Measurements from ENCODE around the gene SFMBT2.

Gene SFMBT2

DNA sequence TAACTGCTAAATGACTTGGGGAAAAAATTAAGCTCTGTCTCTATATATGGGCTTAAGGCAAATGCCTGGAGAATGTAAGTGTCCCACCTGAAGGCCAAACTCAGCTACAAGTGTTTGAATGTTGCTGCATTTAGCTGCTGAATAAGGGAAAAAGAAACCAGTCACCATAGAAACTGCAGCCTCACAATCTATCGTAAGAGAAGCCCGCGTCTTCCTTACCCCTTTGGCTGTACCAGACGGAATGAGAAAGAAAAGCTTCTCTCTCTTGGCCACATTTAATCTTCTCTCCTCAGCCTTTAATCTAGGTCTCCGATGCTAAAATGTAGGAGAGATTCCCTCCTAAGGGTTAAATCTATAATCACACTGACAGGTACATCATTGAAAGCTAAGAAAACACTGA, 147.2 kb downstream of the SFMBT2 start:
- Histone ChIP-seq H3K4me1 (ENCODE audit: control insufficient read depth, insufficient read depth, low read length) (peaks cover 21% of the 10 kb centered on the region), H3K27me3 (ENCODE audit: control insufficient read depth in 1 of 2, insufficient read depth in 2 of 2, low read length in 2 of 2) (no peaks in the 10 kb centered on the region), H3K4me3 (ENCODE audit: low read length in 2 of 2) (no peak overlapping the region), H3K36me3 (ENCODE audit: control insufficient read depth in 2 of 2, insufficient read depth in 2 of 2, low read length in 2 of 2) (no peaks in the 10 kb centered on the region), H3K9ac (ENCODE audit: low read length in 2 of 2) (no peak overlapping the region), H3K9me3 (ENCODE audit: control insufficient read depth in 2 of 2, low read length in 2 of 2) (no peaks in the 10 kb centered on the region), H3K27ac (ENCODE audit: low read length) (no peak overlapping the region)

DNA sequence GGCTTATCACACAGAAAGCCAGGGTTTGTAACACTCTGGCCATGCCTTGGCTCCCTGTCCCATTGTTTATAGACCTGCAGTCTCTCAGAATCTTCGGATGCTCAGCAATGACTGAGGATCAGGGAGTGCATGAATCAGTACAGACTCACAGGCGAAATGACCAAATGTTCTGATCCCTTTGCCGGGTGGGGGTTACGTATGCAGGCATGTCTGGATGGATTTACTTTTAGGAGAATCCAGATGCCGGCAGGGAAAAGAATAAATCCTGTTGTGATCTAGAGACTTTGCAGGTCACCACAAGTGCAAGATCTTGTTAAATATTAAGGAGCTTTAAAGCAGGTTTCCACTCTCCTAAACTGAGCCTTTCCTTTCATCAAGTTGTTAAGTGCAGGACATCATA, 149.5 kb downstream of the SFMBT2 start:
- peaks cover 21% of the 10 kb centered on the region for H3K4me1 ChIP-seq (ENCODE audit: control insufficient read depth, insufficient read depth, low read length)

DNA sequence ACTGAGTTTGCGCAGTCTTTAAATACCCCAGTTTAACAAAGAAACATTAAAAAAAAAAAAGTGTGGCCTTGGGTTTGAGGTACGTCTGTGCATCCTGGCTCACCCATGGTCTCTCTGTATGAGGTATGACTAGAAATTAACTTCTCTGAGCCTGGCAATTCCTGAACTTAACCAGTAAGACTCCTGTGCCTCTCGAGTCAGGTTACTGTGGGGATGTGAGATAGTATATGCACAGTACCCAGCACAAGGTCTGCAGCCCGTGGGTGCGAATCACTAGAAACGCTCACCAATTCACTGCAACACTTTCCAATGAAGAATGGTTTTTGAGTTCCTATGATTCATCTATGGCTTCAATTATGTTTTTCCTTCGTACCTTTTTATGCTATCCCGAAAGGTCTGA, 149.9 kb downstream of the SFMBT2 start:
- Histone ChIP-seq H3K36me3 (ENCODE audit: control insufficient read depth in 2 of 2, insufficient read depth in 2 of 2, low read length in 2 of 2) (no peaks in the 10 kb centered on the region), H3K9ac (ENCODE audit: low read length in 2 of 2) (peak overlapping the region in 1 of 2 donors; percentile 3), H3K27me3 (ENCODE audit: control insufficient read depth in 1 of 2, insufficient read depth in 2 of 2, low read length in 2 of 2) (no peaks in the 10 kb centered on the region), H3K4me3 (ENCODE audit: low read length in 2 of 2) (peak overlapping the region in 1 of 2 donors; percentile 30), H3K4me1 (ENCODE audit: control insufficient read depth, insufficient read depth, low read length) (peaks cover 21% of the 10 kb centered on the region), H3K27ac (ENCODE audit: low read length) (peak overlapping the region; percentile 46), H3K9me3 (ENCODE audit: control insufficient read depth in 2 of 2, low read length in 2 of 2) (no peaks in the 10 kb centered on the region)

More for the DNA sequence above, 149.5 kb downstream of the SFMBT2 start:
- H3K27me3 ChIP-seq (ENCODE audit: control insufficient read depth in 1 of 2, insufficient read depth in 2 of 2, low read length in 2 of 2), result no peaks in the 10 kb centered on the region
- peak overlapping the region in 1 of 2 donors; percentile 3 for H3K9ac ChIP-seq (ENCODE audit: low read length in 2 of 2)
- no peaks in the 10 kb centered on the region for H3K9me3 ChIP-seq (ENCODE audit: control insufficient read depth in 2 of 2, low read length in 2 of 2)
- peak overlapping the region; percentile 46 for H3K27ac ChIP-seq (ENCODE audit: low read length)
- no peak overlapping the region for H3K4me3 ChIP-seq (ENCODE audit: low read length in 2 of 2)
- H3K36me3 ChIP-seq (ENCODE audit: control insufficient read depth in 2 of 2, insufficient read depth in 2 of 2, low read length in 2 of 2), result no peaks in the 10 kb centered on the region

DNA sequence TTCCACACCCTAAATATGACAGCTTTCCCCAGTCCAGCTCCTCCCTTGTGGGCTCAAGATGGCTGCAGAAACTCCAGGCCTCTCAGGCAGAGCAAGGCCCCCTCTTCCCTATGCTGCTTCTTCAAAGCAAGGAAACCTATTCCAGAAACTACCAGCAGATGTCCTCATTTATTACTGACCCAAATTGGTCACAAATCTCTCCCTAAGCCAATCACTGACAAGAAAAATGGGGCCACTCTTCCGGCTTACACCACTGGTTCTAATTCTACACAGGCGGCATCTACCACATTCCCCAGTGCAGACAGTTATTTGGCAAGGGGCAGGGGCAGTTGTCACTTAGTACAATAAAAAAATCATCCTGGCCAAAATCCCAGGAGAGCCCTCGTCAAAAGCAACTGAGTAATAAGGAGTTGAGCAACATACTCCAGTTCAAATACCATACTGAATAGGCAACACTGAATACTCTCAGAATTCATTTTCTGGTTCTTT, 150.4 kb downstream of the SFMBT2 start:
- H3K9ac ChIP-seq (ENCODE audit: low read length in 2 of 2), result no peak overlapping the region
- H3K9me3 ChIP-seq (ENCODE audit: control insufficient read depth in 2 of 2, low read length in 2 of 2), result no peaks in the 10 kb centered on the region
- H3K27me3 ChIP-seq (ENCODE audit: control insufficient read depth in 1 of 2, insufficient read depth in 2 of 2, low read length in 2 of 2), result no peaks in the 10 kb centered on the region
- peak overlapping the region; percentile 46 for H3K27ac ChIP-seq (ENCODE audit: low read length)
- peak overlapping the region in 1 of 2 donors; percentile 30 for H3K4me3 ChIP-seq (ENCODE audit: low read length in 2 of 2)
- no peaks in the 10 kb centered on the region for H3K36me3 ChIP-seq (ENCODE audit: control insufficient read depth in 2 of 2, insufficient read depth in 2 of 2, low read length in 2 of 2)
- H3K4me1 ChIP-seq (ENCODE audit: control insufficient read depth, insufficient read depth, low read length), result peaks cover 18% of the 10 kb centered on the region

DNA sequence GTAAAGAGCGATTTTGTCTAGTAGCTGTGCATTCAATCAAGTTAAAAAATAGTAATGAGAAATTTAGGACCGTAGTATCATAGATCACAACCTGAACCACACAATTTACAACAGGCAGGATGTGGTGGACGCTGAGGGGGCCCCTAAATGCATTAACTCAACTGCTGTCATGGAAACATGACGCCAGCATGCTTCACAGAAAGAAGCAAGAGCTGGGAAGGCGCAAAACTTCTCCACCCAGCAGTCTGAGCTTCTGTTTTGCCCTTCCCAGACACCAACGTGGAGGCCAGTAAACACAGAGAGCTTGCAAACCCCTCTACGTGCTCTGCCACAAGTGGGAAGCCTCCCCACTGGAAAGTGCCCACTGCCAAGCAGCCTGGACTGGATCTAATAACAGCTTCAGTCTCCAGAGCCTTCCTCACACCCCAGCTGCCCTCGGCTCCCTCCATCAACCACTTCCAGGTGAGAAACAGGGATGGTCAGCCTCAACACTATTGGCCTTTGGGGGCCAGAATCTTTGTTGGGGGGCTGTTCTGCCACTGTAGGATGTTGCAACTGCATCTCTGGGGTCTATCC, 151.8 kb downstream of the SFMBT2 start:
- Histone ChIP-seq H3K4me1 (ENCODE audit: control insufficient read depth, insufficient read depth, low read length) (peaks cover 13% of the 10 kb centered on the region), H3K27me3 (ENCODE audit: control insufficient read depth in 1 of 2, insufficient read depth in 2 of 2, low read length in 2 of 2) (no peaks in the 10 kb centered on the region), H3K9ac (ENCODE audit: low read length in 2 of 2) (no peak overlapping the region)

DNA sequence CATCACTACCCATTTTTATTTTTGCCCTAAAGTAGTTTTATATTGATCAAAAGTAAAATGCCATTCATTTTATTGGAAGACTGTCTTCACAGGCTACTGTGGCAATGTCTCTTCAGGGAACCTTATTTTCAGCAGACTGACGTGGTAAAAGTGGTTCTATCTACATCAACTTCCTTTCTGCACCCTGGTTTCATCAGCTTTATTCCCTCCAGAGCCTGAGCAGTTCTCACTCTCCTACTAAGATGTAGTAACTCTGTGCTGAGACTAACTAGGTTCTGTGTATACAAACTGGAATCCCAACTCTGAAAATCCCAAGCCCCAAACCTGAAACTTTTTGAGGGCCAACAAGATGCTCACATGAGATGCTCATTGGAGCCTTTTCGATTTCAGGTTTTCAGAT, 155.3 kb downstream of the SFMBT2 start:
- Histone ChIP-seq H3K27me3 (ENCODE audit: control insufficient read depth in 1 of 2, insufficient read depth in 2 of 2, low read length in 2 of 2) (no peaks in the 10 kb centered on the region), H3K4me3 (ENCODE audit: low read length in 2 of 2) (no peak overlapping the region), H3K27ac (ENCODE audit: low read length) (no peak overlapping the region), H3K36me3 (ENCODE audit: control insufficient read depth in 2 of 2, insufficient read depth in 2 of 2, low read length in 2 of 2) (peaks cover 0 to 2% of the 10 kb centered on the region in 2 donors), H3K9ac (ENCODE audit: low read length in 2 of 2) (no peak overlapping the region), H3K9me3 (ENCODE audit: control insufficient read depth in 2 of 2, low read length in 2 of 2) (no peaks in the 10 kb centered on the region), H3K4me1 (ENCODE audit: control insufficient read depth, insufficient read depth, low read length) (peaks cover 8% of the 10 kb centered on the region)

More for the DNA sequence above, 151.8 kb downstream of the SFMBT2 start:
- Histone ChIP-seq H3K27ac (ENCODE audit: low read length) (peak overlapping the region; percentile 37), H3K36me3 (ENCODE audit: control insufficient read depth in 2 of 2, insufficient read depth in 2 of 2, low read length in 2 of 2) (no peaks in the 10 kb centered on the region), H3K9me3 (ENCODE audit: control insufficient read depth in 2 of 2, low read length in 2 of 2) (no peaks in the 10 kb centered on the region), H3K4me3 (ENCODE audit: low read length in 2 of 2) (no peak overlapping the region)

DNA sequence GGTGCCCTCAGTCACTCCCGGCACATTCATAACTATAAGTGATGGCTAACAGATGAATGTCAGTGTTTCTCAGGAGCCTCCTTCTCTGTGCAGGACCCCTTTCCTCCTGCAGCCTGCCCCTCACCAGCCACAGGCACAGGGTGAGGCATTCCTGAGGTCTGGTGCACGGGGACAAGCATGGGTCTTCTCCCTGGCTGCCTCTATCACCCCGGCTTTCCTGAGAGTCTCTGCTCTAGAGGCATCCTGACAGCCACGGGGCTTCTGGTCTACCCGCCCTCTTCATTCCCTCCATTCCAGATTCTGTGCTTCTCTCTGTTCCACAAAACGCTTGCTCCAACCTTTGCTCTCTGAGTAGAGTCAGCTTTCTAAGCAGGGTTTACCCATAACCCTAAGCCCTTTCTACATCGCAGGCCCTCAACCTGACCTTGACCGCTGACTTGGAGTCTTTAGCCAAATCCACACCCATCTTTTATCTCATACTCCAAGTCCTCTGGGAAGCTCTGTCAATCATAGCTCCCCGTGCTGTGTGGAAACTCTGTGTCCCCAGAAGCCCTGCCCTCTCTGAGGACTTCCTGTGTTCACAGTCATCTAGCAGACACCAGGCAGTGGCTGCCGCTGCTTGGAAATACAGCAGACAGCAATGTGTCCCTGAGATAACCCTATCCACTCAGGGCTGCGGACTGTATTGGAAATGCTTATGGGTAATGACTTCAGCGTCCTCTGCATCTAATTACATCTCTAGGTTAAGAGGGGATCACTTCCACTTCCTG, 159.0 kb downstream of the SFMBT2 start:
- no peak overlapping the region for H3K4me3 ChIP-seq (ENCODE audit: low read length in 2 of 2)
- H3K9ac ChIP-seq (ENCODE audit: low read length in 2 of 2), result no peak overlapping the region
- no peaks in the 10 kb centered on the region for H3K9me3 ChIP-seq (ENCODE audit: control insufficient read depth in 2 of 2, low read length in 2 of 2)
- H3K27me3 ChIP-seq (ENCODE audit: control insufficient read depth in 1 of 2, insufficient read depth in 2 of 2, low read length in 2 of 2), result no peaks in the 10 kb centered on the region
- no peak overlapping the region for H3K27ac ChIP-seq (ENCODE audit: low read length)
- H3K4me1 ChIP-seq (ENCODE audit: control insufficient read depth, insufficient read depth, low read length), result no peaks in the 10 kb centered on the region
- peaks cover 0 to 2% of the 10 kb centered on the region in 2 donors for H3K36me3 ChIP-seq (ENCODE audit: control insufficient read depth in 2 of 2, insufficient read depth in 2 of 2, low read length in 2 of 2)

DNA sequence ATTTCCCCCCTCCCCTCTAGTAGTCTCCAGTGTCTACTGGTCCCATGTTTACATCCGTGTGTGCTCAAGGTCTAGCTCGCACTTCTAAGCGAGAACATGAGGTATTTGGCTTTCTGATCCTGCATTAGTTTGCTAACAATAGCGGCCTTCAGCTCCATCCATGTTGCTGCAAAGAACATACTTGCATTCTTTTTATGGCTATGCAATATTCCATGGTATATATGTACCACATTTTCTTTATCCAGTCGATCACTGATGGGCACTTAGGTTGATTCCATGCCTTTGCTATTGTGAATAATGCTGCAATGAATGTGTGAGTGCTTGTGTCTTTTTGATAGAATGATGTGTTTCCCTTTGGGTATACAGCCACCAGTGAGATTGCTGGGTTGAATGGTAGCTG, 160.6 kb downstream of the SFMBT2 start:
- Histone ChIP-seq H3K9me3 (ENCODE audit: control insufficient read depth in 2 of 2, low read length in 2 of 2) (no peaks in the 10 kb centered on the region), H3K36me3 (ENCODE audit: control insufficient read depth in 2 of 2, insufficient read depth in 2 of 2, low read length in 2 of 2) (peaks cover 0 to 6% of the 10 kb centered on the region in 2 donors), H3K9ac (ENCODE audit: low read length in 2 of 2) (no peak overlapping the region), H3K4me1 (ENCODE audit: control insufficient read depth, insufficient read depth, low read length) (no peaks in the 10 kb centered on the region), H3K4me3 (ENCODE audit: low read length in 2 of 2) (no peak overlapping the region), H3K27me3 (ENCODE audit: control insufficient read depth in 1 of 2, insufficient read depth in 2 of 2, low read length in 2 of 2) (no peaks in the 10 kb centered on the region), H3K27ac (ENCODE audit: low read length) (no peak overlapping the region)

DNA sequence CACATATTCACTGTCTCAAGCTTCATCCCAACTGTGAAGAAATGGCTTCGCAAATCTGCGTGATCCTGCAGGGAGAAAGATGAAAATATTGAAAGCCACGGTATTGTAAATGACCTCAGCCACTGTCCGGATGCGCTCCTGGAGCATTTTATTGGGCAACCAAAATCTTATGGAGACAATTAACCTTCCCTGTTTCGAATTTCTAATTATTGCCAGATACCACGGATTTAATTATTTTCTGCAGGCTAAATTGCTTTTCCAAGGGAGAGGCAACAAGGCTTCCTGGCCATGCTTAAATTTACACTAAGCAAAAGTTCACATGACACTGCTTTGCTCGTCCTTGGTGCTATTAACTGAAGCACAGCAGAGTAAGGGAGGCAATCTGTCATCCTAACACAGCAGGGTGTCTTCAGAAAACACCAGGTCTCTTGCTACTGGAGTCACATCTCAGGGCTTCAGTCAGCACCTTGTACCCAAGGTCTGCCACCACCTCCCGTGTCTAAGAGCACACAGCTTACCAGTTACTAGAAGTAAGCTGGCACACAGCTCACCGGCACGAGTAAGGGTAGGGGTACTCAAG, 162.2 kb downstream of the SFMBT2 start:
- Histone ChIP-seq H3K4me1 (ENCODE audit: control insufficient read depth, insufficient read depth, low read length) (no peaks in the 10 kb centered on the region), H3K9ac (ENCODE audit: low read length in 2 of 2) (no peak overlapping the region), H3K9me3 (ENCODE audit: control insufficient read depth in 2 of 2, low read length in 2 of 2) (no peaks in the 10 kb centered on the region), H3K36me3 (ENCODE audit: control insufficient read depth in 2 of 2, insufficient read depth in 2 of 2, low read length in 2 of 2) (peaks cover 0 to 6% of the 10 kb centered on the region in 2 donors), H3K4me3 (ENCODE audit: low read length in 2 of 2) (no peak overlapping the region), H3K27me3 (ENCODE audit: control insufficient read depth in 1 of 2, insufficient read depth in 2 of 2, low read length in 2 of 2) (no peaks in the 10 kb centered on the region), H3K27ac (ENCODE audit: low read length) (no peak overlapping the region)

DNA sequence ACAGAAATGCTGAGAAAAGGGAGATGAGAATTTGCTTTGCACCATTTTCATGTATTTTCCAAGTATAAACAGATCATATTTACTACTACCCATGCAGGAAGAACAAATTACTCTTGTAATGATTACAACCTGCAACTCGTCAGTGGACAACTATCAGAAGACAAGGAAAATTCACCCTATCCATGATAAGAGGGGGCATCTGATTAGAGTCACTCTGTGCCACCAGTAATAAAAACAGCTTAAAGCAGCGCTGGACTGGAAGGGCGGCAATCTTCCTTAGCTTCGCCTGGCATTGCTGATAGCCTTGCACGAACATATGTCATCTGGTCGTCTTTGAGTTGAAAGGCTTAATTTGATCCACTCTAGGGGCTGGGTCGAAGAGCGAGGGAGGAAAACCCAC, 162.7 kb downstream of the SFMBT2 start:
- no peak overlapping the region for H3K9ac ChIP-seq (ENCODE audit: low read length in 2 of 2)
- no peaks in the 10 kb centered on the region for H3K4me1 ChIP-seq (ENCODE audit: control insufficient read depth, insufficient read depth, low read length)
- H3K36me3 ChIP-seq (ENCODE audit: control insufficient read depth in 2 of 2, insufficient read depth in 2 of 2, low read length in 2 of 2), result peaks cover 0 to 8% of the 10 kb centered on the region in 2 donors
- no peaks in the 10 kb centered on the region for H3K27me3 ChIP-seq (ENCODE audit: control insufficient read depth in 1 of 2, insufficient read depth in 2 of 2, low read length in 2 of 2)
- no peaks in the 10 kb centered on the region for H3K9me3 ChIP-seq (ENCODE audit: control insufficient read depth in 2 of 2, low read length in 2 of 2)
- H3K27ac ChIP-seq (ENCODE audit: low read length), result no peak overlapping the region
- no peak overlapping the region for H3K4me3 ChIP-seq (ENCODE audit: low read length in 2 of 2)
